K562 (cell line): ENCODE measurements around the gene NACC1. TPM values are rescaled to one million over a fixed set of nuclear protein-coding genes. Genes with fewer than 3 reads are reported as not detected.
A peak's percentile ranks its signal among the peaks of the same experiment; 100 is the strongest.

ENCODE experiments used
- ATAC-seq: fragments of 200-7000 bp; cut with Tn5 transposase; 3 replicates; pipeline ENCODE4 v1.9.1; 2020; ENCODE audit warnings: moderate library complexity
- BruUV-seq: library from RNA; stranded (reverse); fragments of 400-500 nt; replicated peaks from 2 replicates; lab custom pipeline; 2021; lab: Mats Ljungman, UMichigan
- CTCF ChIA-PET: fragments of 300-600 bp; formaldehyde crosslinking; extraction: SDS; loops from one replicate; lab custom pipeline; 2021; ENCODE audit warnings: low intra/inter-chr PET ratio; lab: Yijun Ruan, JAX
- POLR2A ChIA-PET: fragments of 300-600, 350-650 bp; sonication (Branson Sonifier 250); formaldehyde crosslinking; extraction: SDS; loops from one replicate; lab custom pipeline; 2021; ENCODE audit warnings: antibody characterized with exemption, inconsistent platforms; lab: Yijun Ruan, JAX
- DNase-seq, 4 experiments: peaks; one replicate each; pipeline versions ENCODE4 v3.0.0 to v3.0.0-alpha.2; 2011 to 2018; ENCODE audit warnings: low spot score in 3 of 4, mixed read lengths in 3 of 4; ENCODE audit errors: extremely low read depth in 1 of 4
- FAIRE-seq: peaks from 2 replicates; lab custom pipeline; 2011; peaks lifted over from hg19 to GRCh38; lab: Jason Lieb, UNC
- H2AFZ ChIP-seq: 2 replicates; pipeline ENCODE4 v1.6.0; 2011; ENCODE audit warnings: low read depth, low read length, control low read depth, inconsistent platforms
- H3K27ac ChIP-seq: fragments of 200-600 bp; 3 replicates; pipeline ENCODE4 v1.8.0; 2011; ENCODE audit warnings: low read depth, mild to moderate bottlenecking, control low read depth, inconsistent platforms, low read length, moderate library complexity, mixed read lengths; ENCODE audit errors: extremely low read depth
- H3K27me3 ChIP-seq, 2 experiments: fragments of 300-600 bp in 1 of 2; 2 replicates in 1 of 2; 3 replicates in 1 of 2; pipeline versions ENCODE4 v1.6.0 to v1.8.0; 2011; ENCODE audit warnings: inconsistent platforms in 2 of 2, low read length in 2 of 2, mild to moderate bottlenecking in 1 of 2, mixed read lengths in 1 of 2, moderate library complexity in 1 of 2; ENCODE audit not compliant: control insufficient read depth in 2 of 2, insufficient read depth in 2 of 2
- H3K36me3 ChIP-seq: fragments of 300-600 bp; 3 replicates; pipeline ENCODE4 v1.8.0; 2011; ENCODE audit warnings: mild to moderate bottlenecking, low read length, inconsistent platforms; ENCODE audit not compliant: control insufficient read depth, insufficient read depth
- H3K4me1 ChIP-seq, 2 experiments: fragments of 200-600 bp in 1 of 2; replicated peaks in 1 of 2; 2 replicates in 1 of 2; 3 replicates in 1 of 2; pipeline versions ENCODE4 v1.5.1 to v1.8.0; 2011; ENCODE audit warnings: inconsistent platforms in 2 of 2, low read length in 2 of 2, mild to moderate bottlenecking in 1 of 2, mixed read lengths in 1 of 2, moderate library complexity in 1 of 2; ENCODE audit not compliant: control insufficient read depth in 2 of 2, insufficient read depth in 2 of 2
- H3K4me2 ChIP-seq: 2 replicates; pipeline ENCODE4 v1.6.1; 2011; ENCODE audit warnings: low read length, control low read depth, inconsistent platforms, mixed read lengths; ENCODE audit not compliant: insufficient read depth
- H3K4me3 ChIP-seq: fragments of 200-600 bp; sonication (generic), shearing (Covaris generic); 2 replicates; pipeline ENCODE4 v1.5.1; 2016; ENCODE audit warnings: control low read depth, inconsistent platforms
- H3K79me2 ChIP-seq: fragments of 200-600 bp; 3 replicates; pipeline ENCODE4 v1.8.0; 2011; ENCODE audit warnings: low read length, inconsistent platforms; ENCODE audit not compliant: control insufficient read depth, insufficient read depth
- H3K9ac ChIP-seq, 2 experiments: 2 replicates each; pipeline versions ENCODE4 v1.6.0 to v1.6.1; 2011; ENCODE audit warnings: low read depth in 2 of 2, low read length in 2 of 2, control low read depth in 1 of 2, inconsistent platforms in 1 of 2, mild to moderate bottlenecking in 1 of 2, mixed read lengths in 1 of 2; ENCODE audit not compliant: insufficient read depth in 1 of 2
- H3K9me1 ChIP-seq: one replicate; pipeline ENCODE4 v1.6.0; 2011; ENCODE audit warnings: inconsistent platforms, mild to moderate bottlenecking, low read length, moderate library complexity; ENCODE audit not compliant: control insufficient read depth, insufficient read depth
- H3K9me3 ChIP-seq: replicated peaks from 2 replicates; pipeline ENCODE4 v1.5.1; 2011; ENCODE audit warnings: low read depth, low read length, inconsistent platforms; ENCODE audit not compliant: control insufficient read depth, insufficient read depth
- H4K20me1 ChIP-seq: replicated peaks from 2 replicates; pipeline ENCODE4 v1.6.1; 2011; ENCODE audit warnings: low read length, inconsistent platforms, mixed read lengths; ENCODE audit not compliant: control insufficient read depth, insufficient read depth
- ATF3 ChIP-seq, 2 experiments: fragments of 450-650 bp in 1 of 2; sonication (generic) in 1 of 2; formaldehyde crosslinking in 1 of 2; IDR thresholded peaks in 1 of 2; conservative IDR thresholded peaks in 1 of 2; 2 replicates each; pipeline versions ENCODE4 v1.6.1 to v1.8.1; 2016 to 2023; ENCODE audit warnings: mild to moderate bottlenecking in 2 of 2, moderate library complexity in 2 of 2, inconsistent platforms in 1 of 2, missing genetic modification reagents in 1 of 2
- CEBPG ChIP-seq, 3 experiments: fragments of 200-800 bp in 1 of 3; sonication (Bioruptor generic) in 1 of 3; sonication (generic) in 1 of 3; formaldehyde crosslinking in 1 of 3; IDR thresholded peaks in 2 of 3; conservative IDR thresholded peaks in 1 of 3; 2 replicates each; pipeline versions ENCODE4 v1.6.1 to v1.8.0; 2016 to 2022; ENCODE audit warnings: missing compliant biosample characterization in 2 of 3, missing genetic modification characterization in 2 of 3, mild to moderate bottlenecking in 1 of 3, missing genetic modification reagents in 1 of 3
- SMAD4 ChIP-seq: fragments of 250-450 bp; sonication (Bioruptor Pico); conservative IDR thresholded peaks from 2 replicates; pipeline ENCODE4 v1.8.0; 2021; ENCODE audit warnings: inconsistent platforms, mild to moderate bottlenecking, moderate library complexity
- SP1 ChIP-seq: sonication (generic); formaldehyde crosslinking; IDR thresholded peaks from 2 replicates; pipeline ENCODE4 v1.8.1; 2022; ENCODE audit warnings: mild to moderate bottlenecking, missing genetic modification reagents
- YY1 ChIP-seq, 3 experiments: IDR thresholded peaks; 2 replicates each; pipeline ENCODE4 v1.6.1; 2011; ENCODE audit warnings: low read length in 2 of 3, mild to moderate bottlenecking in 2 of 3, moderate library complexity in 2 of 3, borderline replicate concordance in 1 of 3, control low read depth in 1 of 3, low read depth in 1 of 3; ENCODE audit not compliant: insufficient read depth in 3 of 3, insufficient replicate concordance in 2 of 3, control insufficient read depth in 1 of 3, insufficient read length in 1 of 3; ENCODE audit errors: extremely low read depth in 1 of 3
- ZBTB40 ChIP-seq, 2 experiments: fragments of 450-650 bp in 1 of 2; sonication (generic) in 1 of 2; formaldehyde crosslinking in 1 of 2; IDR thresholded peaks; 2 replicates each; pipeline versions ENCODE4 v1.7.1 to v1.9.0; 2016 to 2022; ENCODE audit warnings: inconsistent platforms in 1 of 2, mild to moderate bottlenecking in 1 of 2, missing genetic modification reagents in 1 of 2
- ZNF384 ChIP-seq: IDR thresholded peaks from 2 replicates; pipeline ENCODE4 v1.6.1; 2012; ENCODE audit warnings: low read depth, low read length, improper control_type of control experiment
- WGBS: fragments of 100-300 bp; shearing (Covaris generic); methylation state at CpG from one replicate; pipeline ENCODE4 v1.1.6; 2016; ENCODE audit warnings: low coverage, mixed read lengths; ENCODE audit not compliant: insufficient coverage; ENCODE audit errors: missing lambda C conversion rate; 5-methylcytosine and 5-hydroxymethylcytosine counted together
- in situ Hi-C: fragments of 300-500 bp; cut with MboI; formaldehyde crosslinking; loops from 4 replicates; pipeline ENCODE4 v1.15.0; 2018; ENCODE audit warnings: inconsistent platforms, mixed read lengths
- intact Hi-C: fragments of 100-400 bp; cut with micrococcal nuclease; formaldehyde crosslinking; loops from 2 replicates; pipeline ENCODE4 v1.14.2; 2022
- polyA plus RNA-seq, 8 experiments: library from polyadenylated mRNA; depleted of rRNA in 4 of 8; stranded (reverse) in 5 of 8; unstranded in 3 of 8; fragments of >200 nt; fragmentation: Nextera tagmentation in 2 of 8; fragmentation: Illumina TruSeq in 1 of 8; extraction: Ambion mirVana in 2 of 8; extraction: Trizol in 1 of 8; gene quantifications; 2 replicates each; pipeline versions ENCODE4 v1.2.1 to v1.2.3, GENCODE V29; 2011 to 2014; ENCODE audit warnings: inconsistent platforms in 1 of 8, missing spikeins in 1 of 8
- total RNA-seq, 7 experiments: library from RNA; depleted of rRNA in 6 of 7; stranded (reverse); fragments of >200 nt in 6 of 7; fragmentation: Illumina TruSeq in 2 of 7; extraction: Trizol in 2 of 7; gene quantifications; 2 replicates each; pipeline versions ENCODE4 v1.2.1 to v1.2.3, GENCODE V29; 2011 to 2021; ENCODE audit warnings: low replicate concordance in 1 of 7

The NACC1 gene
- total and polyA plus RNA-seq, 9 of the 15 experiments (the other 6 are each of a cell fraction or from before 2014, with no cell fraction given): 0.04 to 96.6 (median 25.8) TPM

- Histone ChIP-seq H4K20me1 (no peaks in the 10 kb centered on the region), H3K79me2 (no peaks in the 10 kb centered on the region), H3K36me3 (peaks cover 10% of the 10 kb centered on the region; the same call in 1 of the 3 replicates), H3K27me3 (no peaks in the 10 kb centered on the region), H3K4me2 (no peak overlapping the region), H3K9me1 (no peaks in the 10 kb centered on the region), H3K9me3 (no peaks in the 10 kb centered on the region), H3K4me1 (peaks cover 26 to 71% of the 10 kb centered on the region in 2 experiments), H2AFZ (no peak overlapping the region), H3K4me3 (no peak overlapping the region), H3K27ac (no peak overlapping the region), H3K9ac (peak overlapping the region in 1 of 2 experiments; percentile 51; a peak in 1 of 4 replicates)
- POLR2A ChIA-PET: interaction anchor here (0.6 to 0.8 kb wide), 2 partner anchors 97 to 115 kb away, joined by 3 to 5 read pairs; no protein-coding TSS in a partner anchor
- intact Hi-C loops (loop anchor here (5.0 kb wide), 1 partner anchor 59 kb away; no protein-coding TSS in a partner anchor), in situ Hi-C loops (loop anchor here (5.0 kb wide), 1 partner anchor 114 kb away; no protein-coding TSS in a partner anchor)
- no TSS peak for BruUV-seq
- CTCF ChIA-PET: interaction anchor here (3.7 to 4.7 kb wide), 2 partner anchors 113 to 126 kb away, joined by 46 to 59 read pairs; no protein-coding TSS in a partner anchor
- FAIRE-seq: no peak
- DNase-seq: no peak
- 81% methylated on average over 18 of the region's 25 CpGs for WGBS
- ATAC-seq: no peak
- TF ChIP-seq SP1 (CRISPR knock-in tag) (no peak), SMAD4 (peak; percentile 63; the same call in 1 of the 2 replicates), ATF3 (IDR thresholded peaks at IDR 0.05) (peak; percentile 51), ATF3 (CRISPR knock-in tag; conservative IDR thresholded peaks at IDR 0.05) (no peak), ZBTB40 (IDR thresholded peaks at IDR 0.05) (no peak), ZBTB40 (CRISPR knock-in tag; IDR thresholded peaks at IDR 0.05) (peak; percentile 61; the same call in 1 of the 2 replicates), YY1 (IDR thresholded peaks at IDR 0.05; ENCODE audit: borderline replicate concordance in 1 of 3, control insufficient read depth in 1 of 3, extremely low read depth in 1 of 3, insufficient read depth in 3 of 3, insufficient read length in 1 of 3, insufficient replicate concordance in 2 of 3, low read depth in 1 of 3, low read length in 2 of 3) (no peak), ZNF384 (peak; percentile 80), CEBPG (CRISPR knock-in tag; IDR thresholded peaks at IDR 0.05) (peak; percentile 59), CEBPG (tag; conservative IDR thresholded peaks at IDR 0.05 in 1 of 2, IDR thresholded peaks at IDR 0.05 in 1 of 2) (no peak; a peak in 2 of 4 replicates)
These were observed 26.5 kb upstream of the NACC1 start for GRCh38 chr19:13091400-13092157.
